Measurements from ENCODE around the gene COX6B2. TPM values are rescaled to one million over a fixed set of nuclear protein-coding genes. Genes with fewer than 3 reads are reported as not detected.

COX6B2 gene
- total and polyA plus RNA-seq, 2 of the 8 experiments (the other 6 are each of a cell fraction or from before 2014, with no cell fraction given), result 4.9 to 6.4 TPM

GRCh38 chr19:55355213-55355821 is 798 bp upstream of the COX6B2 start (continued):
- no peak for TF ChIP-seq CHD1 (IDR thresholded peaks at IDR 0.05; ENCODE audit: low read depth, low read length)
- TF ChIP-seq USF2 (IDR thresholded peaks at IDR 0.05; ENCODE audit: low read length), result no peak
- TF ChIP-seq NRF1 (IDR thresholded peaks at IDR 0.05; ENCODE audit: low read depth, low read length), result no peak
- TF ChIP-seq SP2 (IDR thresholded peaks at IDR 0.05; ENCODE audit: low read length), result no peak
- no peak for TF ChIP-seq ASH2L (IDR thresholded peaks at IDR 0.05; ENCODE audit: low read length)
- no peak for TF ChIP-seq SIN3A (conservative IDR thresholded peaks at IDR 0.05 in 1 of 2, IDR thresholded peaks at IDR 0.05 in 1 of 2; ENCODE audit: low read depth in 1 of 2, low read length in 2 of 2)
- TF ChIP-seq CBX8 (IDR thresholded peaks at IDR 0.05; ENCODE audit: borderline replicate concordance, low read depth, low read length), result no peak
- no peak for TF ChIP-seq MAFK (IDR thresholded peaks at IDR 0.05; ENCODE audit: low read depth, low read length)

All from H1 (cell line).